ENCODE measurements around the gene STUM.

STUM gene

GRCh38 chr1:226571893-226572292 lies 23.3 kb downstream of the STUM start:
- no peaks in the 10 kb centered on the region for H3K36me3 ChIP-seq (ENCODE audit: control insufficient read depth, insufficient read depth, low read length)
- H3K9me3 ChIP-seq (ENCODE audit: control insufficient read depth, low read length): no peaks in the 10 kb centered on the region
- H3K27me3 ChIP-seq (ENCODE audit: control insufficient read depth, insufficient read depth, low read length, poor library complexity, severe bottlenecking): no peaks in the 10 kb centered on the region
- no peak overlapping the region for H3K27ac ChIP-seq (ENCODE audit: insufficient read depth, low read depth, low read length, poor library complexity, severe bottlenecking)
- no peaks in the 10 kb centered on the region for H3K4me1 ChIP-seq (ENCODE audit: control insufficient read depth, insufficient read depth, low read length)
- 78 to 80% methylated on average over 6 of the region's 6 CpGs for WGBS, 2 experiments
- no peak overlapping the region for H3K4me3 ChIP-seq (ENCODE audit: insufficient read depth, low read depth, low read length)

GRCh38 chr1:226572325-226572726 lies 23.8 kb downstream of the STUM start:
- Histone ChIP-seq H3K4me3 (ENCODE audit: insufficient read depth, low read depth, low read length) (no peak overlapping the region), H3K27me3 (ENCODE audit: control insufficient read depth, insufficient read depth, low read length, poor library complexity, severe bottlenecking) (no peaks in the 10 kb centered on the region), H3K36me3 (ENCODE audit: control insufficient read depth, insufficient read depth, low read length) (no peaks in the 10 kb centered on the region), H3K27ac (ENCODE audit: insufficient read depth, low read depth, low read length, poor library complexity, severe bottlenecking) (no peak overlapping the region), H3K4me1 (ENCODE audit: control insufficient read depth, insufficient read depth, low read length) (peaks cover 2% of the 10 kb centered on the region), H3K9me3 (ENCODE audit: control insufficient read depth, low read length) (no peaks in the 10 kb centered on the region)
- 90 to 92% methylated on average over 8 of the region's 8 CpGs for WGBS, 2 experiments

DNA sequence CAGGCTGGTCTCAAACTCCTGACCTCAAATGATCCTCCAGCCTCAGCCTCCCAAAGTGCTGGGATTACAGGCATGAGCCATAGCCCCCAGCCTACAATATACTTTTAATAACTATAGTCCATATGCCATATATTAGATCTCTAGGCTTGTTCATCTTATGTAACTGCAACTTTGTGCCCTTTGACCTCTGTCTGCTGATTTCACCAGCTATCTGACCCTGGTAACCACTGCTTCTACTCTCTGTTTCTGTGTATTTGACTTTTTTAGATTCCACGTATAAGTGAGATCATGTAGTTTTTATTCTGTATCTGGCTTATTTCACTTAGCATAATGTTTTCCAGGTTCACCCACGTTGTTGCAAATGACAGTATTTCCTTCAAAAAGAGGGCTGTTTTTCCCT lies 25.5 kb downstream of the STUM start:
- H3K27ac ChIP-seq (ENCODE audit: insufficient read depth, low read depth, low read length, poor library complexity, severe bottlenecking): no peak overlapping the region
- no peaks in the 10 kb centered on the region for H3K36me3 ChIP-seq (ENCODE audit: control insufficient read depth, insufficient read depth, low read length)
- 84 to 88% methylated on average over 1 to 2 of the region's 2 CpGs for WGBS, 2 experiments
- H3K4me3 ChIP-seq (ENCODE audit: insufficient read depth, low read depth, low read length): no peak overlapping the region
- H3K4me1 ChIP-seq (ENCODE audit: control insufficient read depth, insufficient read depth, low read length): peaks cover 9% of the 10 kb centered on the region
- no peaks in the 10 kb centered on the region for H3K27me3 ChIP-seq (ENCODE audit: control insufficient read depth, insufficient read depth, low read length, poor library complexity, severe bottlenecking)
- no peaks in the 10 kb centered on the region for H3K9me3 ChIP-seq (ENCODE audit: control insufficient read depth, low read length)

- H3K9me3 ChIP-seq (ENCODE audit: control insufficient read depth, low read length): no peaks in the 10 kb centered on the region
- H3K36me3 ChIP-seq (ENCODE audit: control insufficient read depth, insufficient read depth, low read length): no peaks in the 10 kb centered on the region
- WGBS, 2 experiments: 93 to 95% methylated on average over 21 of the region's 21 CpGs
- no peak overlapping the region for H3K27ac ChIP-seq (ENCODE audit: insufficient read depth, low read depth, low read length, poor library complexity, severe bottlenecking)
- H3K4me1 ChIP-seq (ENCODE audit: control insufficient read depth, insufficient read depth, low read length): peaks cover 9% of the 10 kb centered on the region
- no peak overlapping the region for H3K4me3 ChIP-seq (ENCODE audit: insufficient read depth, low read depth, low read length)
- H3K27me3 ChIP-seq (ENCODE audit: control insufficient read depth, insufficient read depth, low read length, poor library complexity, severe bottlenecking): no peaks in the 10 kb centered on the region
These were observed 26.2 kb downstream of the STUM start for GRCh38 chr1:226574591-226575435.

DNA sequence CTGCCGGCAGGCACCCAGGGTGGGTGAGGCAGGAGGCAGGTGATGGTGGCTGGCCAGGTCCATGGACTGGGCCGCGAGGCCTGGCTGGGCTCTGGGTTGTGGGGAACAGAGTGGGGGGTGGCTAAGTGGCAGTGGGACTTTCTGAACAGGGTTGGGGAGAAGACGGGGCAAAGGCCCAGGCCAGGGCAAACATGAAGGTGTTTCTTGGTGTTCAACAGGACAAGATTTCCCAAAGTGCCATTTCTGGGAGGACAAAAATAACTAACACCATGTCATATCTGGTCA lies 26.8 kb downstream of the STUM start:
- 93 to 95% methylated on average over 4 of the region's 4 CpGs for WGBS, 2 experiments
- H3K27ac ChIP-seq (ENCODE audit: insufficient read depth, low read depth, low read length, poor library complexity, severe bottlenecking): no peak overlapping the region

GRCh38 chr1:226575739-226576378 lies 27.3 kb downstream of the STUM start:
- 91 to 94% methylated on average over 9 of the region's 9 CpGs for WGBS, 2 experiments
- Histone ChIP-seq H3K27me3 (ENCODE audit: control insufficient read depth, insufficient read depth, low read length, poor library complexity, severe bottlenecking) (no peaks in the 10 kb centered on the region), H3K4me3 (ENCODE audit: insufficient read depth, low read depth, low read length) (no peak overlapping the region), H3K9me3 (ENCODE audit: control insufficient read depth, low read length) (no peaks in the 10 kb centered on the region), H3K4me1 (ENCODE audit: control insufficient read depth, insufficient read depth, low read length) (peaks cover 9% of the 10 kb centered on the region), H3K27ac (ENCODE audit: insufficient read depth, low read depth, low read length, poor library complexity, severe bottlenecking) (no peak overlapping the region), H3K36me3 (ENCODE audit: control insufficient read depth, insufficient read depth, low read length) (no peaks in the 10 kb centered on the region)

More for the DNA sequence above, 26.8 kb downstream of the STUM start:
- no peaks in the 10 kb centered on the region for H3K36me3 ChIP-seq (ENCODE audit: control insufficient read depth, insufficient read depth, low read length)
- no peaks in the 10 kb centered on the region for H3K9me3 ChIP-seq (ENCODE audit: control insufficient read depth, low read length)
- no peaks in the 10 kb centered on the region for H3K27me3 ChIP-seq (ENCODE audit: control insufficient read depth, insufficient read depth, low read length, poor library complexity, severe bottlenecking)
- peaks cover 9% of the 10 kb centered on the region for H3K4me1 ChIP-seq (ENCODE audit: control insufficient read depth, insufficient read depth, low read length)
- no peak overlapping the region for H3K4me3 ChIP-seq (ENCODE audit: insufficient read depth, low read depth, low read length)

- H3K4me3 ChIP-seq (ENCODE audit: insufficient read depth, low read depth, low read length): no peak overlapping the region
- H3K4me1 ChIP-seq (ENCODE audit: control insufficient read depth, insufficient read depth, low read length): peaks cover 9% of the 10 kb centered on the region
- no peaks in the 10 kb centered on the region for H3K36me3 ChIP-seq (ENCODE audit: control insufficient read depth, insufficient read depth, low read length)
- no peaks in the 10 kb centered on the region for H3K27me3 ChIP-seq (ENCODE audit: control insufficient read depth, insufficient read depth, low read length, poor library complexity, severe bottlenecking)
- no peaks in the 10 kb centered on the region for H3K9me3 ChIP-seq (ENCODE audit: control insufficient read depth, low read length)
- 91 to 94% methylated on average over 3 of the region's 3 CpGs for WGBS, 2 experiments
- no peak overlapping the region for H3K27ac ChIP-seq (ENCODE audit: insufficient read depth, low read depth, low read length, poor library complexity, severe bottlenecking)
These were observed 28.0 kb downstream of the STUM start for GRCh38 chr1:226576601-226577000.

DNA sequence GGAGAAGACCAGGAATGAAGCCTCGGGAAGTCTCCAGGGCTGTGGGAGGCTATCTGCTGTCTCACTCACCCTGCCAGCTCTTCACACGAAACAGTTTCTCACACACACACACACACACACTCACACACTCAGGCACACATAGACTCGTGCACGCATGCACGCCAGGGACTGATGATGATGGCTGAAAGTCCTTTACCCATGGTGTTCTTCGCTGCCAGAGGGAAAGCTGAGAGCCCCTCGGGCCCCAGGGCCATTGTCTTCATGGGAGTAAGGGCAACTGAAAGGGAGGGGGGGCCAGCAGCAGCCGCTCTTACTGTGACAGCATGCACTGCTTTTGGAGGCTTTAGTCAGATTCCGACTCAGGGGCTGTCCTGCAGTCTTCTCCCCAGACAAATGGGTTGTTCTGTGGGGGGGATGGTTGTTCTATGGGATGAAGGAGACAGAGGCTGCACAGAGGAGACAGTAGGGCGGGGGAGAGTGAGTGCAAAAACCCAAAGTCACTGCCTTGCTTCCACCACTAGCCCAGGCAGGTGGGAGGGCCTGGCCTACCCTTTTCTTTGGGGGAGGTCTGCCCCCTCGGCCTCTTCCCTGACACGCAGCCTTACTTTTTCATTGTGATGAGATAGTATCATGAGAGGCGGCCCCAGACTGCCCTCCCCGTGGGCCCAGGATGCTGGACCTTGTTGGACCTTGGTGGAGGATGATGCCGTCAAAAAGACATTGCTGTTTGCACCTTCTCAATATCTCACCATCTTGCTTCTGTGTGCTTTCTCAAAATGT lies 29.0 kb downstream of the STUM start:
- 68 to 72% methylated on average over 15 of the region's 15 CpGs for WGBS, 2 experiments
- Histone ChIP-seq H3K4me3 (ENCODE audit: insufficient read depth, low read depth, low read length) (no peak overlapping the region), H3K27ac (ENCODE audit: insufficient read depth, low read depth, low read length, poor library complexity, severe bottlenecking) (no peak overlapping the region), H3K27me3 (ENCODE audit: control insufficient read depth, insufficient read depth, low read length, poor library complexity, severe bottlenecking) (no peaks in the 10 kb centered on the region), H3K4me1 (ENCODE audit: control insufficient read depth, insufficient read depth, low read length) (peaks cover 9% of the 10 kb centered on the region), H3K36me3 (ENCODE audit: control insufficient read depth, insufficient read depth, low read length) (no peaks in the 10 kb centered on the region), H3K9me3 (ENCODE audit: control insufficient read depth, low read length) (no peaks in the 10 kb centered on the region)

GRCh38 chr1:226578946-226579578 lies 30.5 kb downstream of the STUM start:
- no peaks in the 10 kb centered on the region for H3K36me3 ChIP-seq (ENCODE audit: control insufficient read depth, insufficient read depth, low read length)
- no peaks in the 10 kb centered on the region for H3K9me3 ChIP-seq (ENCODE audit: control insufficient read depth, low read length)
- WGBS, 2 experiments: 95% methylated on average over 11 of the region's 11 CpGs
- H3K27ac ChIP-seq (ENCODE audit: insufficient read depth, low read depth, low read length, poor library complexity, severe bottlenecking): no peak overlapping the region
- H3K27me3 ChIP-seq (ENCODE audit: control insufficient read depth, insufficient read depth, low read length, poor library complexity, severe bottlenecking): no peaks in the 10 kb centered on the region
- peaks cover 9% of the 10 kb centered on the region for H3K4me1 ChIP-seq (ENCODE audit: control insufficient read depth, insufficient read depth, low read length)
- H3K4me3 ChIP-seq (ENCODE audit: insufficient read depth, low read depth, low read length): no peak overlapping the region

Data from ectodermal cell (in vitro differentiated cells).